Left lung (tissue), 10 donors: ENCODE data around the gene PABPN1L. TPM values are rescaled to one million over a fixed set of nuclear protein-coding genes. Genes with fewer than 3 reads are reported as not detected.

Experiments used
- ATAC-seq: fragments of 200-7000 bp; cut with Tn5 transposase; one replicate; pipeline ENCODE4 v1.9.1; 2020; ENCODE audit warnings: moderate library complexity
- DNase-seq, 4 donors: peaks; one replicate each; pipeline ENCODE4 v3.0.0-alpha.2; 2013 to 2020
- H3K27ac ChIP-seq, 2 donors: fragments of 200-600 bp; sonication (generic) in 1 of 2; one replicate each; pipeline versions ENCODE4 v1.5.0 to v1.8.0; 2020 to 2021
- H3K27me3 ChIP-seq, 2 donors: fragments of 200-600 bp; sonication (generic) in 1 of 2; one replicate each; pipeline versions ENCODE4 v1.5.0 to v1.8.0; 2020 to 2021
- H3K36me3 ChIP-seq, 2 donors: fragments of 200-600 bp; sonication (generic) in 1 of 2; one replicate each; pipeline versions ENCODE4 v1.5.0 to v1.8.0; 2020 to 2021
- H3K4me1 ChIP-seq, 2 donors: fragments of 200-600 bp; one replicate each; pipeline ENCODE4 v1.8.0; 2021
- H3K4me3 ChIP-seq, 2 donors: fragments of 200-600 bp; sonication (generic) in 1 of 2; one replicate each; pipeline versions ENCODE4 v1.5.0 to v1.8.0; 2020 to 2021; ENCODE audit warnings: mild to moderate bottlenecking in 1 of 2
- H3K9me3 ChIP-seq, 2 donors: fragments of 200-600 bp; sonication (generic) in 1 of 2; one replicate each; pipeline versions ENCODE4 v1.5.0 to v1.8.0; 2020 to 2021
- intact Hi-C, 2 donors: fragments of 100-400 bp; cut with DNase I; formaldehyde crosslinking; loops; one replicate each; pipeline versions ENCODE4 v1.11.2 to v1.14.2; 2022
- polyA plus RNA-seq, 6 donors: library from polyadenylated mRNA; unstranded; fragments of 120-200 nt; gene quantifications; one replicate each; pipeline ENCODE4 v1.2.1, GENCODE V29; 2013; ENCODE audit not compliant: insufficient read length in 6 of 6
- total RNA-seq, 2 donors: library from RNA; stranded (reverse); fragmentation: NEBNext Ultra II Directional; extraction: Animal tissue kit (Norgen Biotek cat#: 25700); gene quantifications; one replicate each; pipeline ENCODE4 v1.2.1, GENCODE V29; 2021
- TF ChIP-seq, protein P1 (sequence below), 2 donors: fragments of 200-600 bp; sonication (generic) in 1 of 2; IDR thresholded peaks; one replicate each; pipeline versions ENCODE4 v1.5.0 to v1.8.0; 2021; ENCODE audit warnings: antibody characterized with exemption in 2 of 2
- donor health status: DM: no; HTN: yes; CAD: no.
- donor health status: DM: no; HTN: no; CAD: no.

The PABPN1L gene
- total and polyA plus RNA-seq, 8 donors = 0.12 TPM; not detected in 7

DNA sequence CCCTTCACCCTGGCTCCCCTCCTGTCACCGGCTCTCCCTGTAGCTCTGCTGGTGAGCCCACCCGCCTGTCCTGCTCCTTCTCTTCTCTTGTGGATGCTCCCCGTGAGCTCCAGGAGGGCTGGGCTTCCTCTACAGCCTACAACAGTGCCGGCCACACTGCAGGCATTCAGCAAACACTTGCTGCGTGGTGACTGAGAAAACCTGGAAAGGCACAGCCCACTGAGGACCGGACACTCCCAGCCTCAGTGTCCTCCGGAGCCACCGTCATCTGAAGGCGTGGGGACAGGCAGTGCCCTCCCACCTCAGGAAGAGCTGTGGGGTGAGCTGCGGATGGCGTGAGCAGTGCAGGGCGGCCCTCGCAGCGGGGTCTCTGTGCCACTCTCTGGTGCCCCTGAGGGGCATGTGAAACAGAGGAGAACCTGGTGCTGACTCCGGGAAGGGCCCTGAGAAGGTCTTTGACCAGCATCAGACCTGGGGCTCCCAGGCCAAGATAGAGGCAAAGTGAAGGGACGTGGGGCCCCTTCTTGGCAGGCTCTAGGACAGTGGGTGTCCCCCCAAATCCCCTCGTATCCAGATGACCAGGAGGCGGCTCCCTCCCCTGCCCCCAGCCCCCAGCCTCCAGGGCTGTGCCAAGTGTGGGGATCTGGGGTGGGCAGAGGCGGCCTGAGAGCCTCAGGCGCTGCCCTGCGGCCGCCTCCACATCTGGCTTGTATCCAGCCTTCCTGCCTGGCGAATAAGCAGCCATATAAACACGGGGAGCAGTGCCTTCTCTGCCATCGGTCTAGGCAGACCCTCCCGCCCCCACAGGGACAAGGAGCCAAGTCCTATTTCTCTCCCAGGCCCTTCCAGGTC, 44.0 kb upstream of the PABPN1L start:
- Histone ChIP-seq H3K27ac (no peak overlapping the region), H3K27me3 (peaks cover 0 to 14% of the 10 kb centered on the region in 2 donors), H3K4me1 (peaks cover 0 to 4% of the 10 kb centered on the region in 2 donors), H3K36me3 (no peaks in the 10 kb centered on the region), H3K9me3 (no peaks in the 10 kb centered on the region), H3K4me3 (no peak overlapping the region)
- intact Hi-C loops = no loop called here
- DNase-seq = no peak
- TF ChIP-seq, protein P1, sequence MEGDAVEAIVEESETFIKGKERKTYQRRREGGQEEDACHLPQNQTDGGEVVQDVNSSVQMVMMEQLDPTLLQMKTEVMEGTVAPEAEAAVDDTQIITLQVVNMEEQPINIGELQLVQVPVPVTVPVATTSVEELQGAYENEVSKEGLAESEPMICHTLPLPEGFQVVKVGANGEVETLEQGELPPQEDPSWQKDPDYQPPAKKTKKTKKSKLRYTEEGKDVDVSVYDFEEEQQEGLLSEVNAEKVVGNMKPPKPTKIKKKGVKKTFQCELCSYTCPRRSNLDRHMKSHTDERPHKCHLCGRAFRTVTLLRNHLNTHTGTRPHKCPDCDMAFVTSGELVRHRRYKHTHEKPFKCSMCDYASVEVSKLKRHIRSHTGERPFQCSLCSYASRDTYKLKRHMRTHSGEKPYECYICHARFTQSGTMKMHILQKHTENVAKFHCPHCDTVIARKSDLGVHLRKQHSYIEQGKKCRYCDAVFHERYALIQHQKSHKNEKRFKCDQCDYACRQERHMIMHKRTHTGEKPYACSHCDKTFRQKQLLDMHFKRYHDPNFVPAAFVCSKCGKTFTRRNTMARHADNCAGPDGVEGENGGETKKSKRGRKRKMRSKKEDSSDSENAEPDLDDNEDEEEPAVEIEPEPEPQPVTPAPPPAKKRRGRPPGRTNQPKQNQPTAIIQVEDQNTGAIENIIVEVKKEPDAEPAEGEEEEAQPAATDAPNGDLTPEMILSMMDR (IDR thresholded peaks at IDR 0.05) = no peak
- no peak for ATAC-seq

DNA sequence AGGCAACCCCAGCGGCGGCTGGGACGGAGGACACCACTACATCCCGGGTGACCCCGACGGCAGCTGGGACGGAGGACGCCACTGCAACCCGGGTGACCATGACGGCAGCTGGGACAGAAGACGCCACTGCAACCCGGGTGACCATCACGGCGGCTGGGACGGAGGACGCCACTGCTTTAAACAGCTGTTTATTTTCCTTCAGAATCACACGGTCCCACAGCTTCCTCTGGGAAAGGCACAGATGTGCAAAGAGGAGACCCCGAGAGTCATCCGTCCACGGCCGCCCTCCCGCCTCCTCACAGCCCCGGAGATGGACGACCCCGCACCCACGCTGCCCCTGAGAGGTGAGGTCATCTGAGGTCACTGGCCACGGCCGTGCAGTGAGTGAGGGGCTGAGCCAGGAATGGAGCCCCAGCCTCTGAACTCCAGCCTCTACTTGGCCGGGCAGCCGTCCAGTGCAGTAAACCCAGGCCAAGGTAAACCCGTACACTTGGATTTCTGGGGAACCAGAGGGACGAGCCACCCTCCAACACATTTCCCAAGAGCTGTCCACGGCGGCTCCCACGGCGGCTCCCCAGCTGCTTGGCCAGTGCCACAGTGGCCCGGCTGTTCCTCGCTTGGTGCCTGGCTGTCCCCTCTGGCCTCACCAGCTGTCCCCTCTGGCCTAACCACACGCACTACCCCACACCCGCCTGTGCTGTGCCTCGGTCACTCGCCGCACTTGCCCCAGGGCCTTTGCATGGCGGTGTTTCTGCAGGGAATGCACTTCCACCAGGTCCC, 43.2 kb upstream of the PABPN1L start:
- Histone ChIP-seq H3K27me3 (peaks cover 0 to 14% of the 10 kb centered on the region in 2 donors), H3K27ac (no peak overlapping the region), H3K4me3 (no peak overlapping the region), H3K36me3 (no peaks in the 10 kb centered on the region), H3K4me1 (peaks cover 0 to 4% of the 10 kb centered on the region in 2 donors), H3K9me3 (no peaks in the 10 kb centered on the region)
- intact Hi-C loops = no loop called here
- TF ChIP-seq, protein P1 (IDR thresholded peaks at IDR 0.05) = no peak
- no peak for DNase-seq
- ATAC-seq = no peak

DNA sequence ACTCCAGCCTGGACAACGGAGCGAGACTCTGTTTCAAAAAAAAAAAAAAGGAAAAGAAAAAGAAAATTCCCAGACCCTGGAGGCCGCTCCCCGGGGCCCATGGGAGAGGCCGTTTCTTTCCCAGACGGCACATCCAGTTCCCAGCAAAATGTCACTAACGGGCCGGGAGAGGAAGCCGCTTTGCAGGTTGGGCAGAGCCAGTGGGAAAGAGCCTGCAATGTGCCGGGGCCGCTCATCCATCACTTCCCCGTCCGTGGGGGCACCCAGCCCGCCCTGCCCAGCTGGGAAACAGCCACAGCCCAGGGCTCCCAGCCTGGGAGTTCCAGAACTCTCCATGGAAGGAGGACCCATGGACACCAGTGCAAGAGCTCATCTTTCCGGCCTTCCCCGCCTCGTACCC, 41.8 kb upstream of the PABPN1L start:
- DNase-seq (no peak), ATAC-seq (no peak)
- no peaks in the 10 kb centered on the region for H3K36me3 ChIP-seq
- H3K27me3 ChIP-seq = peaks cover 0 to 14% of the 10 kb centered on the region in 2 donors
- H3K4me1 ChIP-seq = peaks cover 0 to 4% of the 10 kb centered on the region in 2 donors
- no peak overlapping the region for H3K4me3 ChIP-seq
- intact Hi-C loops = no loop called here
- TF ChIP-seq, protein P1 (IDR thresholded peaks at IDR 0.05) = no peak
- H3K27ac ChIP-seq = no peak overlapping the region
- H3K9me3 ChIP-seq = no peaks in the 10 kb centered on the region

DNA sequence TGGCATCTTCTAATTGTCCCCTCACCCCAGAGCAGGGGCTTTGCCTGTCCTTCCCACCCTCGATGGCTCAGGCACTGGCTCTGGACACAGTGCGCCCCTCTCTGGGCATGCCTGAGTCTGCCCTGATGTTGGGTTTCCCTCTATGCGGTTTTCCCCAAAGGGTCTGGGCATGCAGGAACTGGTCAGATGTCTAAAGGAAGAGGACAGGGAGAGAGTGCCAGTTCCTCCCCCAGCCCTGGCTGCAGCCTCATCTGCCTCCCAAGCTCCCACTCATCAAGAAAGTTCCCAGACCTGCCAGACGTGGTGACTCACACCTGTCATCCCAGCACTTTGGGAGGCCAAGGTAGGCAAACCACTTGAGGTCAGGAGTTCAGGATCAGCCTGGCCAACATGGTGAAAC, 41.3 kb upstream of the PABPN1L start:
- DNase-seq (no peak), ATAC-seq (no peak)
- intact Hi-C loops = no loop called here
- H3K4me1 ChIP-seq = peaks cover 0 to 4% of the 10 kb centered on the region in 2 donors
- TF ChIP-seq, protein P1 (IDR thresholded peaks at IDR 0.05) = no peak
- no peaks in the 10 kb centered on the region for H3K36me3 ChIP-seq
- H3K27ac ChIP-seq = no peak overlapping the region
- no peaks in the 10 kb centered on the region for H3K9me3 ChIP-seq
- peaks cover 0 to 14% of the 10 kb centered on the region in 2 donors for H3K27me3 ChIP-seq
- H3K4me3 ChIP-seq = no peak overlapping the region

DNA sequence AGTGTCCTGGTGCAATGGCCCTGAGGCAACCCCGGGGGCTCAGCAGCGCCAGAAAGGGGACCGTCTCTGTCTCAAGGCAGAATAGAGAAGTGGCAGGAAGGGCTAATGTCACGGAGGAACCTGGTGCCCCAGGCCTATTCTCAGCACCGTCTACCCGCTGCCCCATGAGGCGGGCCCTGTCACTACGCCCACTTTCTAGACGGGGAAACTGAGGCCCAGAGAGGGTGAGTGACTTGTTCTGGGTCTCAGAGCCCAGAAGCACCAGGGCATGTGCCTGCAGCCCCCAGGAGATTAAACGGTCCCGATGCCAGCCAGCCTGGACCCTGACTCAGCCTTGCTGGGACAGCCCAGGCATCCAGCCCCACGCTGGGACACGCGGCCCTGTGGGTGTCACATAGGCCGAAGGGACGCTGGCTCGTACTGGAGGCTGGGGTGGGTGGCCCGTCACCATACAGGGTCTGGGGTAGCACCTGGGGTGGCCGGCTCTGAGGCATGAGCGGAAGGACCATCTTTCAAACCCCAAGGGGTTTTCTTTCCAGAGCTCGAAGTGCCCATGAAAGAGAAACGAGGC, 40.2 kb upstream of the PABPN1L start:
- TF ChIP-seq, protein P1 (IDR thresholded peaks at IDR 0.05) = no peak
- Histone ChIP-seq H3K36me3 (no peaks in the 10 kb centered on the region), H3K4me3 (no peak overlapping the region), H3K4me1 (peaks cover 0 to 4% of the 10 kb centered on the region in 2 donors), H3K9me3 (no peaks in the 10 kb centered on the region), H3K27ac (no peak overlapping the region), H3K27me3 (peaks cover 0 to 8% of the 10 kb centered on the region in 2 donors)
- DNase-seq (no peak), ATAC-seq (no peak)
- intact Hi-C loops = no loop called here
